Liver (tissue), 9 donors: ENCODE measurements around the gene UNC13A. TPM values are rescaled to one million over a fixed set of nuclear protein-coding genes. Genes with fewer than 3 reads are reported as not detected.

Experiments
- DNase-seq: peaks from one replicate; pipeline ENCODE4 v3.0.0-alpha.2; 2017; ENCODE audit warnings: low spot score
- H3K27ac ChIP-seq, 2 donors: one replicate each; pipeline ENCODE4 v1.7.0; 2013; ENCODE audit warnings: inconsistent platforms in 2 of 2, low read length in 2 of 2, control low read depth in 1 of 2, low read depth in 1 of 2, mild to moderate bottlenecking in 1 of 2
- H3K27me3 ChIP-seq, 4 donors: one replicate each; pipeline versions ENCODE4 v1.6.1 to v1.7.0; 2013; ENCODE audit warnings: low read length in 3 of 4, inconsistent platforms in 1 of 4, mild to moderate bottlenecking in 1 of 4, moderate library complexity in 1 of 4; ENCODE audit not compliant: control insufficient read depth in 4 of 4, insufficient read depth in 4 of 4
- H3K36me3 ChIP-seq, 4 donors: one replicate each; pipeline versions ENCODE4 v1.6.1 to v1.7.0; 2013; ENCODE audit warnings: low read length in 3 of 4, mild to moderate bottlenecking in 3 of 4, low read depth in 1 of 4, moderate library complexity in 1 of 4; ENCODE audit not compliant: control insufficient read depth in 4 of 4, insufficient read depth in 3 of 4
- H3K4me1 ChIP-seq, 4 donors: one replicate each; pipeline versions ENCODE4 v1.6.1 to v1.7.0; 2013; ENCODE audit warnings: low read length in 3 of 4, mild to moderate bottlenecking in 3 of 4, moderate library complexity in 1 of 4; ENCODE audit not compliant: control insufficient read depth in 4 of 4, insufficient read depth in 4 of 4
- H3K4me3 ChIP-seq, 3 donors: one replicate each; pipeline versions ENCODE4 v1.6.1 to v1.7.0; 2013; ENCODE audit warnings: low read length in 3 of 3, control low read depth in 1 of 3, low read depth in 1 of 3, mild to moderate bottlenecking in 1 of 3
- H3K9ac ChIP-seq, 2 donors: one replicate each; pipeline ENCODE4 v1.7.0; 2013; ENCODE audit warnings: low read length in 2 of 2, mild to moderate bottlenecking in 2 of 2, moderate library complexity in 2 of 2, control low read depth in 1 of 2, low read depth in 1 of 2
- H3K9me3 ChIP-seq, 4 donors: one replicate each; pipeline versions ENCODE4 v1.6.1 to v1.7.0; 2013; ENCODE audit warnings: low read length in 3 of 4; ENCODE audit not compliant: control insufficient read depth in 4 of 4
- ATF3 ChIP-seq: IDR thresholded peaks from 2 replicates; pipeline ENCODE4 v1.6.1; 2016; ENCODE audit warnings: antibody characterized with exemption
- CTCF ChIP-seq: fragments of 150-350 bp; IDR thresholded peaks from 2 replicates; pipeline ENCODE4 v1.5.1; 2017; ENCODE audit warnings: improper control_type of control experiment, low read depth, low read length; ENCODE audit not compliant: missing input control
- EGR1 ChIP-seq, 2 donors: IDR thresholded peaks; 2 replicates each; pipeline ENCODE4 v1.6.1; 2016 to 2018; ENCODE audit warnings: antibody characterized with exemption in 2 of 2, low read depth in 2 of 2
- FOXA1 ChIP-seq: IDR thresholded peaks from 2 replicates; pipeline ENCODE4 v1.6.1; 2016; ENCODE audit warnings: antibody characterized with exemption
- FOXA2 ChIP-seq: IDR thresholded peaks from 2 replicates; pipeline ENCODE4 v1.6.1; 2016; ENCODE audit warnings: antibody characterized with exemption
- GABPA ChIP-seq, 2 donors: IDR thresholded peaks in 1 of 2; conservative IDR thresholded peaks in 1 of 2; 2 replicates each; pipeline ENCODE4 v1.6.1; 2016; ENCODE audit warnings: antibody characterized with exemption in 2 of 2, mild to moderate bottlenecking in 1 of 2, moderate library complexity in 1 of 2
- HNF4A ChIP-seq, 2 donors: conservative IDR thresholded peaks; 2 replicates each; pipeline ENCODE4 v1.6.1; 2016; ENCODE audit warnings: antibody characterized with exemption in 2 of 2, mild to moderate bottlenecking in 2 of 2
- HNF4G ChIP-seq: IDR thresholded peaks from 2 replicates; pipeline ENCODE4 v1.6.1; 2016; ENCODE audit warnings: antibody characterized with exemption
- JUND ChIP-seq, 2 donors: IDR thresholded peaks; 2 replicates each; pipeline ENCODE4 v1.6.1; 2016; ENCODE audit warnings: antibody characterized with exemption in 2 of 2
- MAX ChIP-seq: IDR thresholded peaks from 2 replicates; pipeline ENCODE4 v1.6.1; 2016; ENCODE audit warnings: antibody characterized with exemption
- NR2F2 ChIP-seq: IDR thresholded peaks from 2 replicates; pipeline ENCODE4 v1.6.1; 2016; ENCODE audit warnings: antibody characterized with exemption
- RAD21 ChIP-seq, 2 donors: IDR thresholded peaks; 2 replicates each; pipeline ENCODE4 v1.6.1; 2016; ENCODE audit warnings: antibody characterized with exemption in 2 of 2, mild to moderate bottlenecking in 2 of 2
- REST ChIP-seq: IDR thresholded peaks from 2 replicates; pipeline ENCODE4 v1.6.1; 2016; ENCODE audit warnings: antibody characterized with exemption, mild to moderate bottlenecking
- RXRA ChIP-seq, 2 donors: IDR thresholded peaks; 2 replicates each; pipeline ENCODE4 v1.6.1; 2017 to 2018; ENCODE audit warnings: antibody characterized with exemption in 2 of 2, mild to moderate bottlenecking in 1 of 2
- SP1 ChIP-seq: IDR thresholded peaks from 2 replicates; pipeline ENCODE4 v1.6.1; 2018; ENCODE audit warnings: antibody characterized with exemption, mild to moderate bottlenecking
- TAF1 ChIP-seq: conservative IDR thresholded peaks from 2 replicates; pipeline ENCODE4 v1.6.1; 2016; ENCODE audit warnings: antibody characterized with exemption, mild to moderate bottlenecking
- YY1 ChIP-seq: IDR thresholded peaks from 2 replicates; pipeline ENCODE4 v1.6.1; 2016; ENCODE audit warnings: antibody characterized with exemption, mild to moderate bottlenecking
- WGBS: extraction: QIAGEN DNeasy Blood & Tissue Kit; methylation state at CpG from one replicate; pipeline ENCODE4 v1.1.7; 2013; 5-methylcytosine and 5-hydroxymethylcytosine counted together
- polyA plus RNA-seq, 2 donors: library from polyadenylated mRNA; stranded (reverse) in 1 of 2; unstranded in 1 of 2; fragments of 200-250 nt in 1 of 2; fragments of >200 nt in 1 of 2; fragmentation: Nextera tagmentation in 1 of 2; extraction: Ambion mirVana in 1 of 2; gene quantifications; one replicate each; pipeline versions ENCODE4 v1.2.1 to v1.2.3, GENCODE V29; 2013 to 2015
- total RNA-seq, 2 donors: library from RNA; depleted of rRNA; stranded (reverse); fragments of >200 nt; gene quantifications; one replicate each; pipeline ENCODE4 v1.2.3, GENCODE V29; 2014
- TF ChIP-seq, protein P1 (sequence below): IDR thresholded peaks from 2 replicates; pipeline ENCODE4 v1.6.1; 2016; ENCODE audit warnings: antibody characterized with exemption
- donor health status: healthy.
- donor health status: healthy.
- donor health status: healthy.
- donor health status: healthy.
- donor health status: healthy.

Gene UNC13A
- total and polyA plus RNA-seq, 4 donors, result under 0.01 to 0.01 TPM; not detected in 2

GRCh38 chr19:17616961-17617806, 71.0 kb downstream of the UNC13A start:
- peaks cover 0 to 3% (median 0%) of the 10 kb centered on the region in 4 donors for H3K27me3 ChIP-seq
- no peak overlapping the region for H3K4me3 ChIP-seq
- no peaks in the 10 kb centered on the region for H3K36me3 ChIP-seq
- TF ChIP-seq SP1 (no peak), RAD21 (IDR thresholded peaks at IDR 0.05) (no peak), YY1 (no peak), TAF1 (no peak)
- DNase-seq, result no peak
- peaks cover 0 to 9% (median 2%) of the 10 kb centered on the region in 4 donors for H3K9me3 ChIP-seq
- H3K27ac ChIP-seq, result no peak overlapping the region
- no peak overlapping the region for H3K9ac ChIP-seq
- WGBS, result 55% methylated on average over 28 of the region's 28 CpGs
- peaks cover 0 to 2% (median 0%) of the 10 kb centered on the region in 4 donors for H3K4me1 ChIP-seq

DNA sequence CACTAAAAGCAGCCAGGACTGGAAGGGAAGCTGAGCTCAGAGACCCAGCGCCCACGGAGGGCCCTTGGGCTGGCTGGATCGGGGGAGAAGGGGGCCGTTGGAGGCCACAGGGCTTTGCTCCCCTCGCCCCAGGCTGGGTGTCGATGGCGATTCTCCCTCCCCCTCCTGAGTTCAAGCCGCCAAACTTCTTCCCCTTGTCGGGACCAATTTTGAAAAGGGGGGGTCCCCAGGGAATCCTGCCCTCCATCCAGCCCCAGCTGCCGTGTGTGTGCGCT, 71.5 kb downstream of the UNC13A start:
- no peaks in the 10 kb centered on the region for H3K36me3 ChIP-seq
- TF ChIP-seq TAF1 (no peak), MAX (no peak), HNF4G (no peak), CTCF (no peak), JUND (IDR thresholded peaks at IDR 0.05) (no peak), YY1 (no peak), HNF4A (conservative IDR thresholded peaks at IDR 0.05) (no peak), RXRA (IDR thresholded peaks at IDR 0.05) (no peak), EGR1 (IDR thresholded peaks at IDR 0.05; ENCODE audit: low read depth in 2 of 2) (no peak), ATF3 (no peak), NR2F2 (no peak), GABPA (IDR thresholded peaks at IDR 0.05 in 1 of 2, conservative IDR thresholded peaks at IDR 0.05 in 1 of 2) (no peak), FOXA1 (no peak), FOXA2 (no peak), SP1 (no peak), RAD21 (IDR thresholded peaks at IDR 0.05) (no peak), REST (no peak)
- TF ChIP-seq, protein P1, sequence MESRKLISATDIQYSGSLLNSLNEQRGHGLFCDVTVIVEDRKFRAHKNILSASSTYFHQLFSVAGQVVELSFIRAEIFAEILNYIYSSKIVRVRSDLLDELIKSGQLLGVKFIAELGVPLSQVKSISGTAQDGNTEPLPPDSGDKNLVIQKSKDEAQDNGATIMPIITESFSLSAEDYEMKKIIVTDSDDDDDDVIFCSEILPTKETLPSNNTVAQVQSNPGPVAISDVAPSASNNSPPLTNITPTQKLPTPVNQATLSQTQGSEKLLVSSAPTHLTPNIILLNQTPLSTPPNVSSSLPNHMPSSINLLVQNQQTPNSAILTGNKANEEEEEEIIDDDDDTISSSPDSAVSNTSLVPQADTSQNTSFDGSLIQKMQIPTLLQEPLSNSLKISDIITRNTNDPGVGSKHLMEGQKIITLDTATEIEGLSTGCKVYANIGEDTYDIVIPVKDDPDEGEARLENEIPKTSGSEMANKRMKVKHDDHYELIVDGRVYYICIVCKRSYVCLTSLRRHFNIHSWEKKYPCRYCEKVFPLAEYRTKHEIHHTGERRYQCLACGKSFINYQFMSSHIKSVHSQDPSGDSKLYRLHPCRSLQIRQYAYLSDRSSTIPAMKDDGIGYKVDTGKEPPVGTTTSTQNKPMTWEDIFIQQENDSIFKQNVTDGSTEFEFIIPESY, result no peak
- no peak overlapping the region for H3K4me3 ChIP-seq
- H3K27me3 ChIP-seq, result peaks cover 0 to 3% (median 0%) of the 10 kb centered on the region in 4 donors
- H3K9me3 ChIP-seq, result peaks cover 0 to 4% (median 1%) of the 10 kb centered on the region in 4 donors
- no peak overlapping the region for H3K9ac ChIP-seq
- DNase-seq, result no peak
- H3K4me1 ChIP-seq, result peaks cover 0 to 2% (median 0%) of the 10 kb centered on the region in 4 donors
- no peak overlapping the region for H3K27ac ChIP-seq
- 22% methylated on average over 11 of the region's 11 CpGs for WGBS
